GM18519 (cell line): ENCODE data around the gene MOG.

Experiments
- ATAC-seq: cut with Tn5 transposase; IDR thresholded peaks from one replicate; pipeline ENCODE4 v1.9.1; 2021; ENCODE audit warnings: mild to moderate bottlenecking, moderate library complexity; ENCODE audit not compliant: unreplicated experiment, low FRiP score

MOG gene

DNA sequence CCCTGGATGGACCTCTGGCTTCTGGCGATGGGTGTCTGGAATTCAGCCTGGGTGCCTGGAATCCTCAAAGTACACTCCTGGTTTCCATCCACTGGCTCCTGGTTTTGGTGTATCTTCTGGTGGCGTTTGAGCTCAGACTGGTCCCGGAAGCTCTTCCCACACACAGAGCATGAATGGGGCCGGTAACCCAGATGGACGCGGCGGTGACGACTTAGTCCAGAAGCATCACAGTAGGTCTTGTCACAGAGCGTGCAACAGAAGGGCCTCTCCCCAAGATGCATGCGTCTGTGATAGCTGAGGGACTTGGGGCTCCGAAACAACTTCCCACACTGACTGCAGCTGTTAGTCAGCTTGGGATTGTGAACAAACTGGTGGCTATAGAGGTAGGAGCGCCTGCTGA lies 16.3 kb downstream of the MOG start:
- ATAC-seq, result no peak

DNA sequence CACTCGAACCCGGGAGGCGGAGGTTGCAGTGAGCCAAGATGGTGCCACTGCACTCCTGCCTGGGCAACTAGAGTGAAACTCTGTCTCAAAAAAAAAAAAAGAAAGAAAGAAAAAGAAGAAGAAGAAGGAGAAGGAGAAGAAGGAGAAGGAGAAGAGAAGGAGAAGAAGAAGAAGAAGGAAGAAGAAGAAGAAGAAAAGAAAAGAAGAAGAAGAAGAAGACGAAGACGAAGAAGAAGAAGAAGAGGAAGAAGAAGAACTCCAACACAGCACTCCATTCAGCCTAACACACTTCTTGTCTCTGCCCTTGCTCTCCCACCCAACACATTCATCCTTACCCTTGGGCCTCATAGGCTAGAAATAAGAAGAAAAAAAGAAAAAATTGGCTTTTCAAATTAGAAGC lies 17.1 kb downstream of the MOG start:
- ATAC-seq, result no peak

DNA sequence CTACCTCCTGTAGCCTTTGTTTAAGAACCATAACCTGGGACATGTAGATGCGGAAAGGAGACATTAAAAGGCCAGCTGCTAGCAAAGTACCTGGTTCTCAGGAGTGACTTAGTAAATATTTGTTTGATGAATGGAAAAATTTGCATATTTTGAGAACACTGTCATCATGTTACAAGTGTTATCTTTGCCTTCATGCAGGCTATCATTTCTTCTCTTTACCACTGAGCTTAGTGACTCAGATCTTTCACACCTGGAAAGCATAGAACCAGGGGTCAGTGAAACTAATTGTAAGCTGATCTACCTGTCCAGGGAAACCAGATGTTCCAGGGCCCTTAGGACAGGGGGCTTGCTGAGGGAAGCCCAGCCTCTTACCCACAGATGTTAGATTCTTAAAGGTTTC lies 18.7 kb downstream of the MOG start:
- ATAC-seq, result no peak

DNA sequence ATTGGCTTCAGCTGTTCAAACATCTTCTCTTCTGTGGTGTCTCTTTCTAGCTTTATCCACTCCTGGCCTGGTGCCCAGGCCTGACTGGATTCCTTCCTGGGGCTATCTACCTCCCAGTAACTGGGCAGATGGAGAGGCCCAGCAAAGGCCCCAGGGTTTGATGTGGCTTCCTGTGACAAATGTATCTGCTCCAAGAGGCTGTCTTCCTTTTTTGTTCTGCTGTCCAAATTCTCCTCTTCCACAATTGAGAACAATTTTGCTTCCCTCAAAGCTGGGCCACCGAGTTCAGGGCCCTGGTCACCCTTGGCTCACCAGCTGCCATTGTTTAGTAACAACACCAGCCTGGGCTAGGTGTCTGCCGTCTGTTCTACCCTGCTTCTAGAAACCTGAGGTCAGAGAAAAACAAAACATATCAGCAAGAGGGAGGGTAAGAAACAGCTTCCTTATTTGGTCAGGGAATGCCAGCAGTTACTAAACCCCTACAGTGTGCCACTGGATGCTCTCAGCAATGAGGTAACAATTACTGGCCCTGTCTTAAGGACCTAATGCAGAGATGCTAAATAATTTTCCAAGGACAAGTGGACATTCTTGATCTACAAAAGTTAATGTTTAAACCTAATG lies 20.2 kb downstream of the MOG start:
- no peak for ATAC-seq

DNA sequence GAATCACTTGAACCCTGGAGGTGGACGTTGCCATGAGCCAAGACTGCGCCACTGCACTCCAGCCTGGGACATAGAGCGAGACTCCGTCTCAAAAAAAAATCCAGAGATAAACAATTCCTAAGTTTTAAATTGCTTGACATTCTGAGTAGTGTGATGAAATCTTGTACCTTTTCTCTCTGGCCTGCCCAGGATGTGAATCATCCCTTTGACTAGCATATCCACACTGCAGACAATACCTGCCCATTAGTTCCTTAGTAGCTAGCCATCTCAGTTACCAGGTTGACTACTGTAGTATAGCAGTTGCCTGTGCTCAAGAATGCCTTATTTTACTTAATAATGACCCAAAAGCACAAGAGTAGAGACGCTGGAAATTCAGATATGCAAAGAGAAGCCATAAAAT lies 21.2 kb downstream of the MOG start:
- no peak for ATAC-seq

DNA sequence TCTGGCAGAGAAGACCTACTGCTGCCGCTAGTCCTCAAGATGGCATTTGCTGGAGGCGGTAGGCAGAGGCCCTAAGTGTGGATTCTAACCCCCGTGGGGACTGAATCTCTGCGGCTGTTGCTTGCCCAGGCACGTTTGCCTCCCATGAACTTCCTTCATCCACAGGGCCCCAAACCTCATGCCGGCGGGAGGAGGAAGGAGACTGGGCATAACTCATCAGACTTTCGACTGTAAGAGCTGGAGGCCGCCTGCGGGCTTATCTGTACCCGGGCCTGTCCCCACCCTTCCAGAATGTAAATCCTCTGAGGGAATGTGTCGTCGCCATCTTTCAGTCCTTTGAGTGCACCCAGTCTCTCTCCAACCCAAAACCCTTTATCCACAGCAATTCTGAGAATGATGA lies 23.1 kb downstream of the MOG start:
- ATAC-seq, result no peak

DNA sequence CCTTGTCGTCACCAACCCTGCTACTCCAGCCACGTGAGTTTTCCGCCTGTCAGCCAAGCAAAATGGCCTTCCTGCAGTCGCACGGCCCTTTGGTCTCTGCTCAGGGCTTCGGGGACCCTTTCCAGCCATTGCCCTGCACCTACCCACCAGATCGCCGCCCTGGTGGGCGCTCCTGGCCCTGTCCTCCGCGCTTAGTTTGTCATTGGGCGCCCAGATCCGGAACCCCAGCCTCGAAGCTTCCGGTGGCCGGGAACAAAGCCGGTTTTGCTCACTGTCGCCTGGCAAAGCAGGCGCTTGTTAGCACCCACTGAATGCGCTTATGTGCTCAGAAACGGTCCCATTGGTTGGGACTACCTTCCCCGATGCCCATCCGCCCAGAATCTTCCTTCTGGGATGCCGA lies 23.5 kb downstream of the MOG start:
- ATAC-seq, result no peak

DNA sequence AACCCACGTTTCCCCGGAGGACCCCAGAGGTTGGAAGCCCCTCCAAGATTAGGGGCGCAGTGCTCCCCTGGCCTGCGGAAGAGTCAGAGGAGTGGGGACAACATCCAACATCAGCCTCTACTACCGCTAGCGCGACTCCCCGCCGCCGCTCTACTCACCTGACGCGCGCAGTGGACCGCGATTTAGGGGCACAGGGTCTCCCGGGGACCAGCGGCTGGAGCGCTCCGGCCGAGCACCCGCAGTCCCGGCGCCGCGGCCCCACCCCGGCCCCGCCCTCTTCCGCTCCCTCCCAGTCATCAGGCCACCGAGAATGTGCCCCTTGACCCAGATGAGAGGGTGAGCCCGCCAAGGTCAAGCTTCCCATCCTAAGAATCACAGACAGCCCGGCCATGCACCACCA lies 24.0 kb downstream of the MOG start, which contains the start of gene ZFP57:
Gene ZFP57 (minus strand): TSS at position 249 of the 400 bp plus-strand sequence. CDS start 4,149 bp downstream, outside the sequence.
- no peak for ATAC-seq

DNA sequence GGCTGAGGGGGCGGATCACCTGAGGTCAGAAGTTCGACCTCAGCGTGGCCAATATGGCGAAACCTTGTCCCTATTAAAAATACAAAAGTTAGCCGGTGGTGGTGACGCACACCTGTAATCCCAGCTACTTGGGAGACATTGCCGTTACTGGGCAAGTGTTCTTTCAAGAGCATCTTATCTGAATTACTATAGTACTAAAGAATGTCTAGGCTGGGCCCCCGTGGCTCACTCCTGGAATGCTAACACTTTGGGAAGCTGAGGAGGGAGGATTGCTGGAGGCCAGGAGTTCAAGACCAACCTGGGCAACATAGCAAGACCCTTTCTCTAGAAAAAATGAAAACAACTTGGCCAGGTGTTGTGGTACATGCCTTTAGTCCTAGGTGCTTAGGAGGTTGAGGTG lies 24.9 kb downstream of the MOG start:
- no peak for ATAC-seq

DNA sequence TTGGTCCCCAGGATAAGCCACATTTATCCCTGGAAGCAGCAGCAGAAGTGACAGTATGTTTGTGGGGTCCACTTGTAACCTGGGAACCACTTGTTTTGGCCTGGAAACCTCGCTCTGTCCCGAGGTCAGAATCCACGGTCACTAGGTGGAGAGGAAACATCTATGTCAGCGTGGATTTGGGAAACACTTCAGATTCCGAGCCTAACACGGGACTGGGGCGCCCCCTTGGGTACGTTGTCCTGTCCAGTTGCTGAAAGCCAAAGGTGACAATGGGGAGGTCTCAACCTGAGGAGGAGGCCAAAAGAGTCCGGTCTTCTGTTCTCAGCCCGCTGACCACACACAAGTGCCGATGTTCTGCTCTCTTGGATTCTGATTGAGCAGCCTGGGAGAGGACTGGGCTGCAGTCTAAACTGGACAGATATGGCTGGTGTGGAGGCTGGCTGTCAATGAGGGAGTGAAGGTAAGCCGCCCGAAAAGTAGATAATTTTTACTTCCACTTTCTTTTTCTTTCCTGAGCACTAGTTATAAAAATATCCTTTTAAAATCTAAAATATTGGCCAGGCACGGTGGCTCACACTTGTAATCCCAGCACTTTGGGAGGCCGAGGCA lies 28.9 kb downstream of the MOG start:
- no peak for ATAC-seq

DNA sequence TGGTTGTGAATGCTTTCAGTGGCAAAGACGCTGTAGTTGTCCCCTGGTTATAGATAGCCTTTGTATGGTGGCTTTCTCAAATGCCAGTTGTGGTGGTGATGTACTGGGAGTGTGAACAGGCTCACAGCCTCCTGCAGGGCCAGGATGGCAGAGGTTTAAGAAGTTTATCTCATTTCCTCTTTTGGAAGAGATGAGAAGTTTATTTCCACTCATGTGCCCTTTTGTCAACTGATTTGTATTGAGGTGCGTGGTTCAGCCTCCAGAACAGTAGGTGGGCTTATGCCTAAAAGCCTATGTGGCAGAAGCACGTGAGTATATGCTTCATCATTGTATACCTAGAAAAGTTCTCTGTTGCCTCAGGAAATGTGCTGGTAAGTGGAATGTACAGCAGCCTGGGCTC lies 37.7 kb downstream of the MOG start:
- no peak for ATAC-seq

DNA sequence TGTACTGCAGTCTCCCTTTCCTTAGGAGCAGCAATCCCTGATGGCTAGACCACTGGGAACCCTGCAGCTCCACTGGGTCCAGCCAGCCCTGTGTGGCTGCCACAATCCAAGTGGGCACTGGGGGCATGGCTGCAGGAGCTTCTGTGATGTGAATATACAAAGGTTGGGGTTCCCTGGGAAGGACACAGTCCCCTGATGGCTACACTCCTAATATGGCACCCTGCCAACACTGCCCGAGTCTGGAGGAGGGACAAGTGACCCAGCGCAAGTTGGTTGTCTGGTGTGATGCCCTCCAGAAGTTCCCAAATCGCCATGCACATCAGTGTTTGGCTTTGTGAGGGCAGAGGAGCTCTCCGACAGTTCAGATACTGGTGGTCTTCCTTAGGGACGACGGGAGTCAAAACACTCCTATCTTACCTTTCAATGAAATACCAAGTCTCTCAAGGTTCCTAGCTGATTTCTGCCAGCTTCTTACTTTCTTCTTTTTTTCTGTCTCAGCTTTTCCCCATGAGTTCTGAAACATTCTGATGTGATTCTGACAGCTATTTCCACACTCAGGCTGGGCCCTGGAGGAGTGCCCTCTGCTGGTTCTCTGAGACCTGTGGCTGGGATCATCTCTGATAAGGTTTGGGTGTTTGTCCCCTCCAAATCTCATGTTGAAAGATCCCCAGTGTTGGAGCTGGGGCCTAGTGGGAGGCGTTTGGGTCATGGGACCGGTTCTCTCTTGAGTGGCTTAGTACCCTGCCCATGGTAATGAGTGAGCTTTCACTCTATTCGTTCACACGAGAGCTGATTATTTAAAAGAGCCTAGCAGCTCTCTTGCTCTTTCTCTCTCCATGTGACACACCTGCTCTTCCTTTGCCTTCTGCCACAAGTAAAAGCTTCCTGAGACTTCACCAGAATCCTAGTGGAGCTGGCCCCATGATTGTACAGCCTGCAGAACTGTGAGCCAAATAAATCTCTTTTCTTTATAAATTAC lies 39.5 kb downstream of the MOG start:
- no peak for ATAC-seq

DNA sequence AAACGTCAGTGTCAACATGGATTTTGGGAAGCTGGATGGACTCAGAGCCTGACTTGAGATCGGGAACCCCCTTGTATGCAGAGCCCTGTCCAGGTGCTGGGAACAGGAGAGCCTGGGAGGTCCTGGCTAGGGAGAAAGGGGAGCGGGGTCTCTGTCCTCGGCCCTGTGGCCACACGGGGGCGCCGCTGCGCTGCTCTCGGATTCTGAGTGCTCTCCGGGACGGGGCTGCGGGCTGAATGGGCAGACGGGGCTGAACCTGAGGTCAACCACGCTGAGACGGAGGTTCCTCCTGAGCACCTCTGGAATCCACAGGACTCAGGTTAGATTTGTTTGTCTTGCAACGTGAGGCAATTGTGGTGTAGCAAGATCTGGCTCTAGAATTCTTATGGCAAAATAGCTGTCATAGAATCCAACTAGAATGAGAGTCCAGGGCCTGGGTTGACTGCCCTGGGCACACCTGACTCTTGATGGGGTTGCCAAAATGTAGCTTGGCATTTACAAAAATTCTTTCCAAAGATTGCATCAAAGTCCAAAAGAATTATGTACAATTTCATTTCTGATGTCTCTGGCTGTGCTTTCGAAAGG lies 45.7 kb downstream of the MOG start:
- no peak for ATAC-seq

DNA sequence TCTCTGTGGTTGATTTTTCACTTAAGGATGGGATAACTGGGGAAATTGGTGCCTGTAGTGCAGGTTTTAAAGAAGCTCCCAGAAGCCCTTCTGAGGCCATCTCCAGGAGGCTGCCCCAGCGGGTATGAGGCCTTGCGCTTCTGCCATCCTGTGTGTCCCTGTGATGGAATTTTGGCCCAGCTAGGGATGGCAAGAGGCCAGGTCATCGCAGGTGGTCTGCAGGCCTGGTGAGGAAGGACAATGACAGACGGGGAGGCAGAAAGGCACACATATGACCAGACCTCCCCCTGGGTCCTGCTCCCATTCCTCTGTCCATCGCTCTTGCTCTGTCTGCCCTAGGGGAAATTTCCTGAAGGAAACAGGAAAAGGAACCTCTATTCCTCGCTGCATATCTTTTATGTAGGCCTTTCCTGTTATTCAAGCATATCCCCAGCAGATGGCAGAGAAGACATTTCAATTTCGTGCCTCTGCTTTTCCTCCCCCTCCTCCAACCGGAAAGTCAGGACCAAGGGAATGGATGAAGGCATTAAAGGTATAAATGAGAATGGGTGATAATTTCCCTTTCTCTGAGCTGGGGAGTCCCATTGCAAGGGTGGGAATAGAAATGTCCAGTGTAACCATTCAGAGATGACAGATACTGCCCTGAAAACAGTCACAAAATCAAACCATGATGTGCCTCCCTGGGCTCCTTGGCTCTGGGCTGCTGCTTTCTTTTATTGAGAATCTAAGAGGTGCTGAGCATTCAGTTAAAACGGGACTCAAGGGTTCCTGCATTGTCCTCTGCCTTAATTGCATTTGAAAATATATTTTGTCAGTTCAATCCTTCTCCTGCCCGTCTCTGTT lies 48.7 kb downstream of the MOG start:
- no peak for ATAC-seq

DNA sequence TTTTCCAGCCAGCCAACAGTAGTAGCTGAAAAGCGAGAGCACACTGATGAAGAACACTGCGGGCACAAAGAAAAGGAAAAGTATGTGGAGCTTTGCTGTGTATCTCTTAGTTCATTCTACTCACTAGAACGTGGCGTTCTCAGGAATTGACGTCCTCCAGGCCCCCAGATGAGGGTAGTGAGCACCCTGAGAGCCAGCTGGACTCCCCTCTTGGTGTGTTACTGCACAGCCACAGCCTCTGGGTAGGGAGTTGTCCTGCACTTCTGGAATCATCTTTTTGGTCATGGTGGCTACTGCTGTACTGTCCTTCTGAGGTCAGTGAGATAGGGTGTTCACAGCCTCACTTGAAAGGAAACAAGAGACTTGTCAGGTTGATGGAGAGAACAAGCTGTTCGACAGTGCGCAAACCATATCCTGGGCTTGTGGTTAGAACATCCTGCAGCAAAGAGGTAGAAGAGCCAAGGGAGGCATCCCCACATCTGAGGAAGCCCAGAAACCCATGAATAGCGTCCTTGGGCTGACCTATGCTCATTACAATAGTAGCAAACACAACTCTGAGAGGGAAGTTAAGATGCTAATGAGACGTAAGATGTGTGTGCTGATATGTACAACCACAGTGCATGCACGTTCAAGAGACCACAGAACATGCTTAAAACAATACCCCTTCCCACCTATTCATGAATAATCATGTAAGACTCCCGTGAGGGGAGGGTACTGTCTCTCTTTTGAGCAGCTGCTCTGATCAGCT lies 51.7 kb downstream of the MOG start:
- no peak for ATAC-seq

DNA sequence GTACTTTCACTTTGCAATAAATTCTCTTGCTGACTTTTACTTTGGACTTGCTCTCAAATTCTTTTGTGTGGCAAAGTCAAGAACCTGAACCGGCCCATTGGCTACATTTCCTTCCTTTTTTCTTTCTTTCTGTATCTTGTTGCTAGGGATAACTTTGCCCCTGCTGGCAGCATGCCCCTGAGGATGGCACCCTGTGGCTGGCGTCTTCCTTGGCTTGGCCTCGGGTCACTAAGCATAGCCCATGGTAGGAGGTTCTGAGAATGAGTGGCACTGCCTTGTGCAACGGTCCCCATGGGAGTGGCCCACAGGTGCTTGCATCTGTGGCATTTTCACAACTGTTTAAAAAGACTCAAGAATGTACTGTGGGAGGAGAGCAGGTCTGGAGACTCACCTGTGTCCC lies 52.3 kb downstream of the MOG start:
- ATAC-seq, result no peak

DNA sequence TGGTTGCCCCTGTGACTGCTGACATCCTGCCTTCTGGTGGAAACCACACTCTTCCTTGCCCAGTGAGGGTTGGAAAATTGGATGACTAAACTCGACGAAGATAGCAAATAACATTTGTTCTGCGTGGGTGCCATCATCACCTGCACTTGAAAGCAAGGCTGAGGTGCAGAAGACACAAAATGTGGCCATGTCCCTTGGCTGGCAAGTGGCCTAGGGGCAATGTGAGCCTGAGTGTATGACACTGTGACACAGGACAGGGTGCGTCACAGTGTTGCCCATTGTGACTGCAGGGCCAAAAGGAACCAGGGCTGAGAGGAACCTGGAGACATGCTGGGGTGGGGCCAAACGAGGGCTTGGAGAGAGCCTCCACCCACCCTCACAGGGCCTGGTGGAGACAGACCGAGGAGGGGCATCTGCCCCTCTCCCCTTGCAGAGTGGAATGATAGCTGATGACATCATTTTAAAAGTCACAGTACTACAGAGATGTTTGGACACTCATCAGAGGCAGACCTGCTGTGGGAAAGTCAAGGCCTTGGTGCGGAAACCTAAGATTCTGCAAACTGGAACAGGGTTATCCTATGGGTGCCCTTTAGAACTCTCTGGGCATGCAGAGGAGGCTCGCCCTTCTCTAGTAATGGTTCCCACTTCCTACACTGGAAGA lies 53.5 kb downstream of the MOG start:
- ATAC-seq, result no peak

DNA sequence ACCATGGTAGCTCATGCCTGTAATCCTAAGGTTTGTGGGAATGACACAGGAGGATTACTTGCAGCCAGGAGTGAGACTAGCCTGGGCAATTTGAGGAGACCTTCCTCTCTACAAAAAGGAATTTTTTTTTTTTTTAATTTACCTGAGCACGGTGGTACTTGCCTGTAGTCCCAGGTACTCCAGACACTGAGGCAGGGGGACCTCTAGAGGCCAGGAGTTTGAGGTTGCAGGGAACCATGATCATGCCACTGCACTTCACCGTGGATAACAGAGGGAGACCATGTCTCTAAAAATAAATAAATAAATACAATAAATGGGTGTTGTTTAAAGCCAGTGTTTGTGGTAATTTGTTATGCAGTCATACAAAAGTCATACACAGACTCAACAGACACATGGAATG lies 64.0 kb downstream of the MOG start:
- ATAC-seq, result no peak
